Activated T-cell treated with anti-CD3 and anti-CD28 coated beads, Interleukin-2, amount 50 U/mL, for 1 hour (primary cell): ENCODE data around the gene DTNBP1.

ENCODE experiments used
- DNase-seq: peaks from one replicate; pipeline ENCODE4 v3.0.0-alpha.2; 2020

The DTNBP1 gene

DNA sequence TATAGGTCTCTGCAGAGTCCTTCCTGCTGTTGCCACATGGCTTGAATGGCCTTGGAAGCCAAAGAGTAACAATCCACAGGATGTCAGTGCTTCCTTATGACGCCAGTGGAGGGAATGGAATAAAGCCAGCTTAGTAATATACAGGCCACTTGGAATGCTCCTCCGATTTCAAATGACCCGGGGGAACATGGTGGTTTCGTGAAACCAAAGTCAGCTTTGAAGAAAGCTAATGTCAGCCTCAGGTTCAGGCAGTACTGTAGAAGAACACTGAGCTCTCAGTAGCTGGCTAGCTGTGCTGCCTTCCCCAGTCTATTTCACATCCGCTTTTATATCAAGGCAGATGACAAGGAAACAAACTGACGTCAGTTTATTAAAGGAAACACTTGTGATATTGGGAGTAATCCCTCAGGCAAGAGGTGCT, 189.1 kb downstream of the DTNBP1 start:
- no peak for DNase-seq

DNA sequence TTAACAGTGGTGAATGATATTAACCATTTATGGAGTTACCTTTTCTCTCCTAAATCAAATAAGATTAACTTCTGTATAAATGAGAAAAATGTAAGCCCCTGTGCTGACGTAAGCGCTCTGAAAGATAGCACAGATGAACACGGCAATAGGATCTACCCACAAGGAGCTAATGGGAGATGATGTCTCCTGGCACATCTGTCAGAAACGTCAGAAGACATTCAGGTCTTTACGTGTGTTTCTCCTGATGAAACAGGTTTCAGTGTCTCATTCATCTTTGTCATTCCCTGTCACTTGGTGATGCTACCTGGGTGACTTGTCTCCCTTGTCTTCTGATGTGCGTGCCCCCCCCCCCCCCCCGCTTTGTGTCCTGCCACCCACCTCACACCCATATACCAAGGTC, 189.7 kb downstream of the DTNBP1 start:
- DNase-seq = no peak
